ENCODE results near the gene OBP2A.

DNA sequence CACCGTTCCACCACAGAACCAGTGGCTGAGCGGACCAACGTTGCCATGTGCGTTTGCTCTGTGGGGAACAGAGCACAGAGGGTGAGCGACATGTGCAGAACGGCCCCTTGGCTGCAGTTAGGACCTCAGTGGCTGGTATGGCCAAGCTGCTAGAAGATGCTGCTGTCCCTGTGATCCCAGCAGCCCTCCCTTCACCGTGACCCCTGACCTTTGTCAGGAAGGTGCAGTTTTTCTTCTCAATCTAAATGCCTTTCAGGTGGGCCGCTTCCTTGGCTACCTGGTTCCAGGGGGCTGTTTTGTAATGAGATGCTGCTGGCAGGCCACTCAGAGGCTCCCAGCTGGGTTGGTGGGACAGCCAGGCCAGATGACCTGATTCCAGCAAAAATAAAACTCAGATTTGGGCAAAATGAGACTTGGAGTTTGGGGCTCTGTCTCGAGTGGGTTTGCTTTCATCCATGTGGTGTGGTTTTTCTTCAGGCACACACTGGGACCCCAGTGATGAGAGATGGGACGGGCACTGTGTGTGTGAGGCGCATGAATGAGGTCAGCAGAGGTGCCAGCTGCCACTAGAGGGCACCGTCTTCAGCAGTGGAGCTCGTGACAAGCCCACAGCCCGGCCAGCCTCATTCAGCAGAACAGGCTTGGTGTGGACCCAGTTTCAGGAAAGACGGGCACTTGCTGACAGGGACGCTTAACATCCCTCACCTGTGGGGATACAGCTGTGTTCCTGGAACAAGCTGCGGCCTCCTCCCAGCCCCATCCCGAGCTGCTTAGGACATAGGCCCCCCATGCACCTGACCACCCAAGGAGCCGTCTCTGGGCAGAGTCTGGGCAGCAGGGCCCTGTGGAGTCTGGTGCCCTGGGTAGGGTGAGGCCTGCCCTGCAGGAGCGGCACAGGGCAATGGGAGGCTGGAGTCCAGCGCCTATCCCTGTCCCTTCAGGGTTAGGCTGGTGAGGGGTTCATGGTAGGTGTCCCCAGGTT, 41.4 kb upstream of the OBP2A start:
- peak; percentile 79 for TF ChIP-seq CTCF (conservative IDR thresholded peaks at IDR 0.05; ENCODE audit: low read length)
- no peak for TF ChIP-seq EZH2phosphoT487 (IDR thresholded peaks at IDR 0.05; ENCODE audit: borderline replicate concordance, low read depth, low read length)
